GM12878 (cell line): ENCODE measurements around the gene BANP. TPM values are rescaled to one million over a fixed set of nuclear protein-coding genes. Genes with fewer than 3 reads are reported as not detected.

ENCODE experiments used
- ASH2L ChIP-seq: fragments of 300-600, 200-600 bp; sonication (generic); IDR thresholded peaks from 2 replicates; pipeline ENCODE4 v1.6.1; 2017; ENCODE audit warnings: low read depth, mild to moderate bottlenecking, borderline replicate concordance
- ATF7 ChIP-seq: fragments of 450-650 bp; IDR thresholded peaks from 2 replicates; pipeline ENCODE4 v1.6.1; 2016; ENCODE audit warnings: low read depth, mild to moderate bottlenecking
- BCL3 ChIP-seq: IDR thresholded peaks from 2 replicates; pipeline ENCODE4 v1.6.1; 2011; ENCODE audit warnings: borderline replicate concordance, low read depth, mild to moderate bottlenecking, moderate library complexity, low read length; ENCODE audit not compliant: insufficient read depth, poor library complexity, severe bottlenecking
- BCLAF1 ChIP-seq: fragments of 450-650 bp; IDR thresholded peaks from 2 replicates; pipeline ENCODE4 v1.6.1; 2017; ENCODE audit warnings: antibody characterized with exemption, mild to moderate bottlenecking, moderate library complexity
- CUX1 ChIP-seq: IDR thresholded peaks from 2 replicates; pipeline ENCODE4 v1.6.1; 2012; ENCODE audit warnings: improper control_type of control experiment, low read depth, low read length; ENCODE audit not compliant: insufficient replicate concordance
- DPF2 ChIP-seq: fragments of 450-650 bp; IDR thresholded peaks from 2 replicates; pipeline ENCODE4 v1.6.1; 2017; ENCODE audit warnings: mild to moderate bottlenecking
- E4F1 ChIP-seq: fragments of 450-650 bp; IDR thresholded peaks from 2 replicates; pipeline ENCODE4 v1.6.1; 2018; ENCODE audit warnings: borderline replicate concordance, mild to moderate bottlenecking; ENCODE audit not compliant: partially characterized antibody
- EP300 ChIP-seq, 2 experiments: fragments of 150-350 bp in 1 of 2; IDR thresholded peaks; 2 replicates each; pipeline ENCODE4 v1.6.1; 2011 to 2012; ENCODE audit warnings: low read depth in 2 of 2, low read length in 2 of 2, borderline replicate concordance in 1 of 2, improper control_type of control experiment in 1 of 2, inconsistent platforms in 1 of 2; ENCODE audit not compliant: control insufficient read depth in 1 of 2
- MXI1 ChIP-seq: fragments of 150-350 bp; IDR thresholded peaks from 2 replicates; pipeline ENCODE4 v1.6.1; 2011; ENCODE audit warnings: low read depth, mild to moderate bottlenecking, inconsistent platforms, low read length, improper control_type of control experiment
- MYC ChIP-seq: IDR thresholded peaks from 2 replicates; pipeline ENCODE4 v1.6.1; 2011; ENCODE audit warnings: mild to moderate bottlenecking, low read length, moderate library complexity, inconsistent platforms; ENCODE audit not compliant: insufficient read depth, insufficient replicate concordance, insufficient read length, severe bottlenecking
- PKNOX1 ChIP-seq: fragments of 450-650 bp; IDR thresholded peaks from 2 replicates; pipeline ENCODE4 v1.6.1; 2016; ENCODE audit warnings: mild to moderate bottlenecking
- polyA plus RNA-seq, 11 experiments: library from polyadenylated mRNA; depleted of rRNA in 4 of 11; unstranded in 6 of 11; stranded (reverse) in 5 of 11; fragments of >200 nt; fragmentation: Nextera tagmentation in 4 of 11; fragmentation: Illumina TruSeq in 1 of 11; extraction: Ambion mirVana in 4 of 11; extraction: Trizol in 1 of 11; gene quantifications; 1 replicate in 1 of 11; 2 replicates in 10 of 11; pipeline versions ENCODE4 v1.2.1 to v1.2.3, GENCODE V29; 2011 to 2016; ENCODE audit warnings: inconsistent platforms in 2 of 11, missing spikeins in 2 of 11, low read depth in 1 of 11
- total RNA-seq, 4 experiments: library from RNA; depleted of rRNA in 3 of 4; stranded (reverse); fragments of >200 nt in 3 of 4; fragmentation: Illumina TruSeq in 1 of 4; extraction: Trizol in 1 of 4; gene quantifications; 2 replicates each; pipeline versions ENCODE4 v1.2.1 to v1.2.3, GENCODE V29; 2013 to 2021

BANP gene
- total and polyA plus RNA-seq, 10 of the 15 experiments (the other 5 are each of a cell fraction or from before 2014, with no cell fraction given): 3.9 to 21.9 (median 12.2) TPM

GRCh38 chr16:88069397-88070168 is 118.3 kb downstream of the BANP start (continued):
- TF ChIP-seq DPF2: 0 out of 2 replicates have a peak, but pooled peaks have one; percentile 35
- peak; percentile 68 for TF ChIP-seq PKNOX1
- peak; percentile 46 for TF ChIP-seq ATF7
- no peak for TF ChIP-seq ASH2L
- no peak for TF ChIP-seq CUX1
- TF ChIP-seq EP300 (IDR thresholded peaks at IDR 0.05; ENCODE audit: borderline replicate concordance in 1 of 2, control insufficient read depth in 1 of 2, low read depth in 2 of 2, low read length in 2 of 2): peak; percentile 66 to 87; a peak in 3 of 4 replicates
- no peak for TF ChIP-seq BCLAF1
- no peak for TF ChIP-seq MYC
- no peak for TF ChIP-seq BCL3
- no peak for TF ChIP-seq MXI1
- no peak for TF ChIP-seq E4F1
